A549 (cell line): ENCODE measurements around the gene STEAP1B. TPM values are rescaled to one million over a fixed set of nuclear protein-coding genes. Genes with fewer than 3 reads are reported as not detected.

ENCODE experiments used
- ATAC-seq, 2 experiments: fragments of 200-7000 bp in 1 of 2; fragments of >200 bp in 1 of 2; cut with Nextera tagmentation in 1 of 2; cut with Tn5 transposase in 1 of 2; 3 replicates each; pipeline versions ENCODE4 v1.8.0 to v1.9.1; 2018 to 2020; ENCODE audit warnings: mild to moderate bottlenecking in 1 of 2, moderate library complexity in 1 of 2
- CTCF ChIA-PET: fragments of 300-600 bp; sonication (Branson Sonifier 250); formaldehyde crosslinking; extraction: SDS; loops from one replicate; lab custom pipeline; 2021; ENCODE audit warnings: antibody characterized with exemption, inconsistent platforms; lab: Yijun Ruan, JAX
- POLR2A ChIA-PET: fragments of 350-600 bp; formaldehyde crosslinking; extraction: SDS; loops from one replicate; lab custom pipeline; 2021; ENCODE audit warnings: antibody characterized with exemption, inconsistent platforms; lab: Yijun Ruan, JAX
- DNase-seq, 2 experiments: peaks; one replicate each; pipeline versions ENCODE4 v3.0.0 to v3.0.0-alpha.2; 2011 to 2016; ENCODE audit warnings: low read depth in 1 of 2, low spot score in 1 of 2
- FAIRE-seq: peaks from 2 replicates; lab custom pipeline; 2011; peaks lifted over from hg19 to GRCh38; lab: Jason Lieb, UNC
- H3K27ac ChIP-seq, 2 experiments: fragments of >200 bp; sonication (Bioruptor Twin); formaldehyde crosslinking; 3 replicates each; pipeline ENCODE4 v1.5.1; 2016 to 2017
- H3K4me1 ChIP-seq: fragments of >200 bp; sonication (Bioruptor Twin); formaldehyde crosslinking; 3 replicates; pipeline ENCODE4 v1.6.1; 2016
- H3K4me2 ChIP-seq: fragments of >200 bp; sonication (Bioruptor Twin); formaldehyde crosslinking; 3 replicates; pipeline ENCODE4 v1.6.1; 2016
- H3K4me3 ChIP-seq: fragments of >200 bp; sonication (Bioruptor Twin); formaldehyde crosslinking; 3 replicates; pipeline ENCODE4 v1.5.1; 2016
- H3K9me3 ChIP-seq: fragments of >200 bp; sonication (Bioruptor Twin); formaldehyde crosslinking; 3 replicates; pipeline ENCODE4 v1.6.1; 2016
- ATOH8 ChIP-seq: fragments of 250-450 bp; sonication (Bioruptor Pico); IDR thresholded peaks from 2 replicates; pipeline ENCODE4 v1.5.0; 2020; ENCODE audit warnings: low read depth, mild to moderate bottlenecking, moderate library complexity
- CEBPB ChIP-seq, 2 experiments: fragments of >200 bp in 1 of 2; sonication (Bioruptor Twin) in 1 of 2; formaldehyde crosslinking in 1 of 2; IDR thresholded peaks; 2 replicates each; pipeline ENCODE4 v1.6.1; 2012 to 2016
- CHD2 ChIP-seq: fragments of 150-350 bp; IDR thresholded peaks from 2 replicates; pipeline ENCODE4 v1.6.1; 2014; ENCODE audit warnings: low read length; ENCODE audit not compliant: partially characterized antibody
- CHD4 ChIP-seq: fragments of 200-600 bp; sonication (generic); IDR thresholded peaks from 2 replicates; pipeline ENCODE4 v1.6.1; 2016; ENCODE audit warnings: antibody characterized with exemption, mild to moderate bottlenecking, borderline replicate concordance
- EP300 ChIP-seq, 2 experiments: fragments of >200 bp; sonication (Bioruptor Twin); formaldehyde crosslinking; IDR thresholded peaks; 2 replicates in 1 of 2; 3 replicates in 1 of 2; pipeline ENCODE4 v1.6.1; 2016 to 2017
- GATA3 ChIP-seq: IDR thresholded peaks from 2 replicates; pipeline ENCODE4 v1.6.1; 2012; ENCODE audit warnings: borderline replicate concordance
- HOXA7 ChIP-seq: fragments of 250-450 bp; sonication (Bioruptor Pico); IDR thresholded peaks from 2 replicates; pipeline ENCODE4 v1.5.0; 2020; ENCODE audit warnings: mild to moderate bottlenecking, moderate library complexity
- JUN ChIP-seq, 2 experiments: fragments of >200 bp; sonication (Bioruptor Twin); formaldehyde crosslinking; IDR thresholded peaks; 2 replicates in 1 of 2; 3 replicates in 1 of 2; pipeline ENCODE4 v1.6.1; 2016 to 2017
- MAZ ChIP-seq: fragments of 150-350 bp; IDR thresholded peaks from 2 replicates; pipeline ENCODE4 v1.6.1; 2014; ENCODE audit warnings: antibody characterized with exemption, low read depth, low read length, borderline replicate concordance
- MYC ChIP-seq: IDR thresholded peaks from 2 replicates; pipeline ENCODE4 v1.6.1; 2012; ENCODE audit warnings: mild to moderate bottlenecking, inconsistent platforms, low read length, improper control_type of control experiment, borderline replicate concordance
- NFE2L2 ChIP-seq: fragments of 150-350 bp; conservative IDR thresholded peaks from 2 replicates; pipeline ENCODE4 v1.6.1; 2014; ENCODE audit warnings: low read length
- PBX3 ChIP-seq: IDR thresholded peaks from 2 replicates; pipeline ENCODE4 v1.6.1; 2012
- POLR2AphosphoS2 ChIP-seq: conservative IDR thresholded peaks from 2 replicates; pipeline ENCODE4 v1.6.1; 2012; ENCODE audit warnings: low read length, improper control_type of control experiment, inconsistent platforms
- RARB ChIP-seq: fragments of 250-450 bp; sonication (Bioruptor Pico); IDR thresholded peaks from 2 replicates; pipeline ENCODE4 v1.8.0; 2021; ENCODE audit warnings: mild to moderate bottlenecking, moderate library complexity
- RFX5 ChIP-seq: fragments of 450-650 bp; IDR thresholded peaks from 2 replicates; pipeline ENCODE4 v1.7.1; 2014; ENCODE audit warnings: antibody characterized with exemption, mild to moderate bottlenecking, moderate library complexity
- SMC3 ChIP-seq: fragments of >200 bp; sonication (Bioruptor Twin); formaldehyde crosslinking; IDR thresholded peaks from 3 replicates; pipeline ENCODE4 v1.6.1; 2018; ENCODE audit warnings: inconsistent platforms
- SREBF2 ChIP-seq: fragments of 450-650 bp; IDR thresholded peaks from 2 replicates; pipeline ENCODE4 v1.6.1; 2014; ENCODE audit warnings: mild to moderate bottlenecking, moderate library complexity
- TFCP2L1 ChIP-seq: fragments of 250-450 bp; sonication (Bioruptor Pico); IDR thresholded peaks from 2 replicates; pipeline ENCODE4 v1.5.0; 2021; ENCODE audit warnings: mild to moderate bottlenecking
- ZFP36 ChIP-seq: fragments of 450-650 bp; IDR thresholded peaks from 2 replicates; pipeline ENCODE4 v1.6.1; 2014; ENCODE audit warnings: borderline replicate concordance; ENCODE audit not compliant: partially characterized antibody
- ZNF302 ChIP-seq: fragments of 250-450 bp; sonication (Bioruptor Pico); IDR thresholded peaks from 2 replicates; pipeline ENCODE4 v1.9.0; 2021; ENCODE audit warnings: inconsistent platforms, mild to moderate bottlenecking, moderate library complexity
- WGBS: methylation state at CpG from one replicate; pipeline ENCODE4 v1.1.6; 2017; ENCODE audit errors: missing lambda C conversion rate; 5-methylcytosine and 5-hydroxymethylcytosine counted together
- polyA plus RNA-seq, 4 experiments: library from polyadenylated mRNA; depleted of rRNA in 3 of 4; stranded (reverse); fragments of >200 nt; fragmentation: RNase III in 1 of 4; extraction: RNeasy Plus Mini Kit Qiagen cat#74134 plus additional on column Dnase treatment in 1 of 4; gene quantifications; 2 replicates in 3 of 4; 3 replicates in 1 of 4; pipeline ENCODE4 v1.2.3, GENCODE V29; 2011 to 2017

The STEAP1B gene
- polyA plus RNA-seq, 2 of the 4 experiments (the other 2 are of a cell fraction), result 0.08 to 0.22 TPM

- ATAC-seq (no peak), FAIRE-seq (no peak), DNase-seq (no peak)
- TF ChIP-seq JUN (IDR thresholded peaks at IDR 0.05), result no peak
- Histone ChIP-seq H3K4me2 (no peak overlapping the region), H3K4me1 (no peaks in the 10 kb centered on the region), H3K27ac (no peak overlapping the region), H3K4me3 (no peak overlapping the region), H3K9me3 (no peaks in the 10 kb centered on the region)
- ChIA-PET CTCF (no interaction called here), POLR2A (no interaction called here)
- WGBS, result 7% methylated on average over 3 of the region's 3 CpGs
Measured at GRCh38 chr7:22404421-22405023, 95.5 kb downstream of the STEAP1B start.

GRCh38 chr7:22403344-22403743 lies 96.6 kb downstream of the STEAP1B start:
- FAIRE-seq, result no peak
- DNase-seq, result no peak
- Histone ChIP-seq H3K9me3 (no peaks in the 10 kb centered on the region), H3K4me3 (no peak overlapping the region), H3K4me2 (no peak overlapping the region), H3K4me1 (no peaks in the 10 kb centered on the region), H3K27ac (no peak overlapping the region)
- POLR2A ChIA-PET, result no interaction called here
- no peak for TF ChIP-seq RARB
- TF ChIP-seq CHD2, result no peak
- no peak for TF ChIP-seq MYC
- 38% methylated on average over 2 of the region's 2 CpGs for WGBS
- ATAC-seq, result no peak
- CTCF ChIA-PET, result no interaction called here

GRCh38 chr7:22402250-22402649 lies 97.7 kb downstream of the STEAP1B start:
- ChIA-PET CTCF (interaction anchor here (0.6 kb wide), 1 partner anchor 16 kb away, joined by 3 read pairs; no protein-coding TSS in a partner anchor), POLR2A (interaction anchor here (0.5 kb wide), 1 partner anchor 9 kb away, joined by 3 read pairs; no protein-coding TSS in a partner anchor)
- no peak for TF ChIP-seq SMC3
- no peak for TF ChIP-seq PBX3
- no peak for TF ChIP-seq EP300 (IDR thresholded peaks at IDR 0.05)
- H3K27ac ChIP-seq, result no peak overlapping the region
- H3K9me3 ChIP-seq, result no peaks in the 10 kb centered on the region
- H3K4me1 ChIP-seq, result no peaks in the 10 kb centered on the region
- WGBS, result 29% methylated on average over 2 of the region's 2 CpGs
- H3K4me3 ChIP-seq, result no peak overlapping the region
- no peak overlapping the region for H3K4me2 ChIP-seq
- FAIRE-seq (no peak), ATAC-seq (no peak), DNase-seq (no peak)

GRCh38 chr7:22400936-22401553 lies 98.9 kb downstream of the STEAP1B start:
- TF ChIP-seq POLR2AphosphoS2 (no peak), RFX5 (no peak), EP300 (IDR thresholded peaks at IDR 0.05) (no peak), ZFP36 (no peak), HOXA7 (CRISPR knock-in tag) (no peak), TFCP2L1 (CRISPR knock-in tag) (no peak)
- TF ChIP-seq, all 56 proteins: peak for 0
- no peak for DNase-seq
- H3K4me2 ChIP-seq, result no peak overlapping the region
- WGBS, result 4% methylated on average over 3 of the region's 3 CpGs
- no peak overlapping the region for H3K4me3 ChIP-seq
- no peak for FAIRE-seq
- H3K4me1 ChIP-seq, result no peaks in the 10 kb centered on the region
- no peak for ATAC-seq
- CTCF ChIA-PET, result interaction anchor here (0.8 to 2.1 kb wide), 2 partner anchors 9 to 291 kb away, joined by 3 to 4 read pairs; no protein-coding TSS in a partner anchor
- H3K9me3 ChIP-seq, result no peaks in the 10 kb centered on the region
- POLR2A ChIA-PET, result no interaction called here
- no peak overlapping the region for H3K27ac ChIP-seq

- Histone ChIP-seq H3K9me3 (no peaks in the 10 kb centered on the region), H3K4me3 (no peak overlapping the region), H3K27ac (no peak overlapping the region), H3K4me1 (no peaks in the 10 kb centered on the region), H3K4me2 (no peak overlapping the region)
- WGBS, result 32% methylated on average over 10 of the region's 10 CpGs
- FAIRE-seq, result no peak
- ChIA-PET POLR2A (no interaction called here), CTCF (interaction anchor here (2.1 kb wide), 1 partner anchor 290 kb away, joined by 4 read pairs; no protein-coding TSS in a partner anchor)
- DNase-seq, result no peak
- no peak for ATAC-seq
- no peak for TF ChIP-seq GATA3
- no peak for TF ChIP-seq MAZ
- no peak for TF ChIP-seq CHD2
- no peak for TF ChIP-seq NFE2L2
- no peak for TF ChIP-seq SREBF2
- no peak for TF ChIP-seq EP300 (IDR thresholded peaks at IDR 0.05)
- no peak for TF ChIP-seq ATOH8 (CRISPR knock-in tag)
- no peak for TF ChIP-seq CEBPB (IDR thresholded peaks at IDR 0.05)
- TF ChIP-seq CHD4, result no peak
- no peak for TF ChIP-seq ZNF302 (CRISPR knock-in tag)
- no peak for TF ChIP-seq HOXA7 (CRISPR knock-in tag)
Measured at GRCh38 chr7:22400150-22400814, 99.7 kb downstream of the STEAP1B start.
